ENCODE measurements around the gene RRP12.

DNA sequence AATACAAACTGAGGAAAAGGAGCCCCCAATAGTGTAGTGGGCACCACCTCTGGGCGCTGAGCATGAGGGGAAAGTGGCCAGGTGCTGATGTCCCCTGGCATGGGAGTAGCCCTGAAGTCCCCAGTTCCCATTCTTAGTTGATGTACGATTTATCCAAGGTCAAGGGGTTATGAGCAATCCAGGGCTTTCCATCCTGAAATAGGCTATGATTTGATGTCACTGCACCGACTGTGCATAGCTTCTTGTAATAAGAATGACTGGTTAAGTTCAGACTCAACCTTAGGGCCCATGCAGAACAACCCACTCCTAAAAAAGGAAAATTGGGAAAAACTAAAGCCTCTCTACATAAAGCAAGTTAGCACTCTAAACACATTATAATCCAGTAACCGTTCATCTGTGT lies 77.6 kb downstream of the RRP12 start:
- TF ChIP-seq, protein P1, sequence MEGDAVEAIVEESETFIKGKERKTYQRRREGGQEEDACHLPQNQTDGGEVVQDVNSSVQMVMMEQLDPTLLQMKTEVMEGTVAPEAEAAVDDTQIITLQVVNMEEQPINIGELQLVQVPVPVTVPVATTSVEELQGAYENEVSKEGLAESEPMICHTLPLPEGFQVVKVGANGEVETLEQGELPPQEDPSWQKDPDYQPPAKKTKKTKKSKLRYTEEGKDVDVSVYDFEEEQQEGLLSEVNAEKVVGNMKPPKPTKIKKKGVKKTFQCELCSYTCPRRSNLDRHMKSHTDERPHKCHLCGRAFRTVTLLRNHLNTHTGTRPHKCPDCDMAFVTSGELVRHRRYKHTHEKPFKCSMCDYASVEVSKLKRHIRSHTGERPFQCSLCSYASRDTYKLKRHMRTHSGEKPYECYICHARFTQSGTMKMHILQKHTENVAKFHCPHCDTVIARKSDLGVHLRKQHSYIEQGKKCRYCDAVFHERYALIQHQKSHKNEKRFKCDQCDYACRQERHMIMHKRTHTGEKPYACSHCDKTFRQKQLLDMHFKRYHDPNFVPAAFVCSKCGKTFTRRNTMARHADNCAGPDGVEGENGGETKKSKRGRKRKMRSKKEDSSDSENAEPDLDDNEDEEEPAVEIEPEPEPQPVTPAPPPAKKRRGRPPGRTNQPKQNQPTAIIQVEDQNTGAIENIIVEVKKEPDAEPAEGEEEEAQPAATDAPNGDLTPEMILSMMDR (IDR thresholded peaks at IDR 0.05; ENCODE audit: low read length) = no peak
- no peak for TF ChIP-seq EZH2 (IDR thresholded peaks at IDR 0.05; ENCODE audit: borderline replicate concordance, low read length)

Measured in OCI-LY1 (cell line).